AG09309 (cell line): ENCODE data around the gene RAC3.

Source experiments
- DNase-seq: peaks from one replicate; pipeline ENCODE4 v3.0.0-alpha.2; 2010; ENCODE audit warnings: low read depth
- H3K4me3 ChIP-seq: 2 replicates; pipeline ENCODE4 v1.5.1; 2011; ENCODE audit warnings: mild to moderate bottlenecking, low read depth, low read length, moderate library complexity; ENCODE audit not compliant: control insufficient read depth
- CTCF ChIP-seq: IDR thresholded peaks from 2 replicates; pipeline ENCODE4 v1.5.1; 2011; ENCODE audit warnings: mild to moderate bottlenecking, low read depth, low read length, inconsistent platforms; ENCODE audit not compliant: insufficient read depth, control insufficient read depth; ENCODE audit errors: missing control alignments

RAC3 gene

GRCh38 chr17:82013772-82014321 is 17.6 kb upstream of the RAC3 start:
- no peak overlapping the region for H3K4me3 ChIP-seq

GRCh38 chr17:82014432-82014831 is 17.0 kb upstream of the RAC3 start:
- no peak overlapping the region for H3K4me3 ChIP-seq
- no peak for TF ChIP-seq CTCF
- no peak for DNase-seq

More at GRCh38 chr17:82013772-82014321, 17.6 kb upstream of the RAC3 start:
- no peak for DNase-seq
- TF ChIP-seq CTCF: no peak

- DNase-seq: no peak
- H3K4me3 ChIP-seq: no peak overlapping the region
- no peak for TF ChIP-seq CTCF
Observed at GRCh38 chr17:82014971-82015310, 16.5 kb upstream of the RAC3 start.

GRCh38 chr17:82015311-82015971 is 16.0 kb upstream of the RAC3 start:
- no peak for TF ChIP-seq CTCF
- no peak overlapping the region for H3K4me3 ChIP-seq
- no peak for DNase-seq

- TF ChIP-seq CTCF: no peak
Observed at GRCh38 chr17:82016061-82016874, 15.2 kb upstream of the RAC3 start.

GRCh38 chr17:82016875-82017459 is 14.5 kb upstream of the RAC3 start:
- no peak for TF ChIP-seq CTCF
- DNase-seq: no peak
- H3K4me3 ChIP-seq: no peak overlapping the region

More at GRCh38 chr17:82016061-82016874, 15.2 kb upstream of the RAC3 start:
- DNase-seq: no peak
- no peak overlapping the region for H3K4me3 ChIP-seq
